HepG2 (cell line): ENCODE results near the gene IDH3A.

Source experiments
- PHF8 ChIP-seq: sonication (generic); formaldehyde crosslinking; IDR thresholded peaks from 2 replicates; pipeline ENCODE4 v1.5.0; 2020; ENCODE audit warnings: missing genetic modification reagents
- SMC3 ChIP-seq: IDR thresholded peaks from 2 replicates; pipeline ENCODE4 v1.6.1; 2011; ENCODE audit warnings: low read length, improper control_type of control experiment
- TF ChIP-seq, protein P1 (sequence below), 2 experiments: IDR thresholded peaks; 2 replicates each; pipeline ENCODE4 v1.6.1; 2011 to 2012; ENCODE audit warnings: low read length in 2 of 2, borderline replicate concordance in 1 of 2, low read depth in 1 of 2, mild to moderate bottlenecking in 1 of 2, moderate library complexity in 1 of 2

GRCh38 chr15:78175330-78175729 lies 26.2 kb downstream of the IDH3A start:
- TF ChIP-seq PHF8 (CRISPR knock-in tag) = no peak
- no peak for TF ChIP-seq SMC3
- TF ChIP-seq, protein P1, sequence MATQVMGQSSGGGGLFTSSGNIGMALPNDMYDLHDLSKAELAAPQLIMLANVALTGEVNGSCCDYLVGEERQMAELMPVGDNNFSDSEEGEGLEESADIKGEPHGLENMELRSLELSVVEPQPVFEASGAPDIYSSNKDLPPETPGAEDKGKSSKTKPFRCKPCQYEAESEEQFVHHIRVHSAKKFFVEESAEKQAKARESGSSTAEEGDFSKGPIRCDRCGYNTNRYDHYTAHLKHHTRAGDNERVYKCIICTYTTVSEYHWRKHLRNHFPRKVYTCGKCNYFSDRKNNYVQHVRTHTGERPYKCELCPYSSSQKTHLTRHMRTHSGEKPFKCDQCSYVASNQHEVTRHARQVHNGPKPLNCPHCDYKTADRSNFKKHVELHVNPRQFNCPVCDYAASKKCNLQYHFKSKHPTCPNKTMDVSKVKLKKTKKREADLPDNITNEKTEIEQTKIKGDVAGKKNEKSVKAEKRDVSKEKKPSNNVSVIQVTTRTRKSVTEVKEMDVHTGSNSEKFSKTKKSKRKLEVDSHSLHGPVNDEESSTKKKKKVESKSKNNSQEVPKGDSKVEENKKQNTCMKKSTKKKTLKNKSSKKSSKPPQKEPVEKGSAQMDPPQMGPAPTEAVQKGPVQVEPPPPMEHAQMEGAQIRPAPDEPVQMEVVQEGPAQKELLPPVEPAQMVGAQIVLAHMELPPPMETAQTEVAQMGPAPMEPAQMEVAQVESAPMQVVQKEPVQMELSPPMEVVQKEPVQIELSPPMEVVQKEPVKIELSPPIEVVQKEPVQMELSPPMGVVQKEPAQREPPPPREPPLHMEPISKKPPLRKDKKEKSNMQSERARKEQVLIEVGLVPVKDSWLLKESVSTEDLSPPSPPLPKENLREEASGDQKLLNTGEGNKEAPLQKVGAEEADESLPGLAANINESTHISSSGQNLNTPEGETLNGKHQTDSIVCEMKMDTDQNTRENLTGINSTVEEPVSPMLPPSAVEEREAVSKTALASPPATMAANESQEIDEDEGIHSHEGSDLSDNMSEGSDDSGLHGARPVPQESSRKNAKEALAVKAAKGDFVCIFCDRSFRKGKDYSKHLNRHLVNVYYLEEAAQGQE (IDR thresholded peaks at IDR 0.05; ENCODE audit: borderline replicate concordance in 1 of 2, low read depth in 1 of 2, low read length in 2 of 2) = no peak
